ENCODE data around the gene CHST8. TPM values are rescaled to one million over a fixed set of nuclear protein-coding genes. Genes with fewer than 3 reads are reported as not detected.

Gene CHST8
- total RNA-seq, 1 donor from 2014 or later, result 26.6 TPM

DNA sequence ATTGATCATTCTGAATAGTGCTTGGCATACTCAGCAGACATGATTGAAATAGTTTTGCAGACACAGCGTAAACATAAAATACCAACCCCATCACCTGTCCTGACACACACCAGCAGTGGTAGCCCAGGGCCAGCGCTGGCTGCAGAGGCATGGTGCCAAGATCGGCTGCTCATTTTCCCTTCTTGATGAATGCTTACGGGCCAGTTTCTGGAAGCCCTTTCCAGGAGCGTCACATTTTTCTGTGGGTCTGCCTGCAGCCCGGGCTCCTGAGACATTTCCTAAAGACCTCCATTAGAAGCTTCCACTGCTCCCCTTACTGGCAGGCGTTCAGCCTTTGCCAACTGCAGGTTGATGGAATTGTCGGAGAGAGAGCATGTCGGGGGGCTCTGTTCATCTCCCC is 48.6 kb downstream of the CHST8 start:
- H3K9me3 Mint-ChIP-seq, result no peaks in the 10 kb centered on the region
- H3K36me3 Mint-ChIP-seq, result no peaks in the 10 kb centered on the region
- H3K27me3 Mint-ChIP-seq (ENCODE audit: low read depth), result peaks cover 35% of the 10 kb centered on the region
- peak in 1 of 2 experiments; percentile 26 for DNase-seq (ENCODE audit: low spot score in 2 of 2, unreplicated experiment in 2 of 2)
- no peak overlapping the region for H3K27ac Mint-ChIP-seq
- TF ChIP-seq, protein P1, sequence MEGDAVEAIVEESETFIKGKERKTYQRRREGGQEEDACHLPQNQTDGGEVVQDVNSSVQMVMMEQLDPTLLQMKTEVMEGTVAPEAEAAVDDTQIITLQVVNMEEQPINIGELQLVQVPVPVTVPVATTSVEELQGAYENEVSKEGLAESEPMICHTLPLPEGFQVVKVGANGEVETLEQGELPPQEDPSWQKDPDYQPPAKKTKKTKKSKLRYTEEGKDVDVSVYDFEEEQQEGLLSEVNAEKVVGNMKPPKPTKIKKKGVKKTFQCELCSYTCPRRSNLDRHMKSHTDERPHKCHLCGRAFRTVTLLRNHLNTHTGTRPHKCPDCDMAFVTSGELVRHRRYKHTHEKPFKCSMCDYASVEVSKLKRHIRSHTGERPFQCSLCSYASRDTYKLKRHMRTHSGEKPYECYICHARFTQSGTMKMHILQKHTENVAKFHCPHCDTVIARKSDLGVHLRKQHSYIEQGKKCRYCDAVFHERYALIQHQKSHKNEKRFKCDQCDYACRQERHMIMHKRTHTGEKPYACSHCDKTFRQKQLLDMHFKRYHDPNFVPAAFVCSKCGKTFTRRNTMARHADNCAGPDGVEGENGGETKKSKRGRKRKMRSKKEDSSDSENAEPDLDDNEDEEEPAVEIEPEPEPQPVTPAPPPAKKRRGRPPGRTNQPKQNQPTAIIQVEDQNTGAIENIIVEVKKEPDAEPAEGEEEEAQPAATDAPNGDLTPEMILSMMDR (IDR thresholded peaks at IDR 0.05; ENCODE audit: unreplicated experiment), result no peak
- H3K4me3 Mint-ChIP-seq, result no peak overlapping the region
- H3K4me1 Mint-ChIP-seq, result no peaks in the 10 kb centered on the region

DNA sequence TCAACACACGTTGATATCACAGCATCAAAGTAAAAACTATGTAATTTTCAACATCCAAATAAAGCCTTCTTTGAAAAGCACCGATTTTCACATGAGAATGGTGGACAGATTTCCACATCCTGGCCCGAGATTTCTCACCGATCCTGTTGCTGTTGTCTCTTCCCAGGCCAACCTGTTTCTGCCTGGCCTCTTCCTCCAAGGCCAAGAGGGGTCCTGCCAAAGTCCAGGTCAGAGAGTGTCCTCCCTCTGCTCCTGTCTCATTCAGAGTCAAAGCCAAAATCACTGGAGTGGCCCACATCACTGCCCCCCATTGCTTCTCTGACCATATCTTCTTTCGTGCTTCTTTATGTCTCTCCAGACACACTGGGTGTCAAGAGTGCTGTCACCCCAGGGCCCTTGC is 49.5 kb downstream of the CHST8 start:
- Mint-ChIP-seq H3K27ac (no peak overlapping the region), H3K27me3 (ENCODE audit: low read depth) (peaks cover 33% of the 10 kb centered on the region), H3K9me3 (no peaks in the 10 kb centered on the region), H3K4me3 (no peak overlapping the region), H3K36me3 (no peaks in the 10 kb centered on the region), H3K4me1 (no peaks in the 10 kb centered on the region)
- DNase-seq (ENCODE audit: low spot score in 2 of 2, unreplicated experiment in 2 of 2), result no peak
- TF ChIP-seq, protein P1 (IDR thresholded peaks at IDR 0.05; ENCODE audit: unreplicated experiment), result no peak

DNA sequence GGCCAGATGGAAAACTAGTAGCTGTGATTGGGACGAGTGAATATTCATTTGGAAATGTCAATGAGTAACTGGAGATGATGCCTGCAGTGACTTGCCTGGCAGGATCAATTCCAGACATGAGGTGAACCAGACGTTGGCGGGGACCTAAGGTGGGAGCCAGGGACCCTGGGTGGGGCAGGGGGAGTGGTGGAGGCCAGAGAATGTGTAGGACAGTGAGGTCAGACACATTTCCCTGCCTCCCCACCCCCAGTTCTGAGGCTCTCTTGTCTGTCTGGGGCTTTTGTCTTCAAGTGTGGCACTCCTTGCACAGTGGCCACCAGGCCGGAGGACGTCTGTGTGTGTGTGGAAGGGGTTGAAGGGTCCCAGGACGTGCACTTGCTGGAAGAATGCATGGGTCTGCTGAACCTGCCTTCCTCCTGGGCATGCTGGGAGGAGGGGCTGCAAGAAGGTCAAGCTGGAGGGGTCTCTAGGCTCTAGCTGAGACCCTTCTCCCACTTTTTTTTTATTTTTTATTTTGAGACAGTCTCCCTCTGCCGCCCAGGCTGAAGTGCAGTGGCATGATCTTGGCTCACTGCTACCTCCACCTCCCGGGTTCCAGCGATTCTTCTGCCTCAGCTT is 51.6 kb downstream of the CHST8 start:
- no peak overlapping the region for H3K4me3 Mint-ChIP-seq
- peak in 1 of 2 experiments; percentile 16 for DNase-seq (ENCODE audit: low spot score in 2 of 2, unreplicated experiment in 2 of 2)

DNA sequence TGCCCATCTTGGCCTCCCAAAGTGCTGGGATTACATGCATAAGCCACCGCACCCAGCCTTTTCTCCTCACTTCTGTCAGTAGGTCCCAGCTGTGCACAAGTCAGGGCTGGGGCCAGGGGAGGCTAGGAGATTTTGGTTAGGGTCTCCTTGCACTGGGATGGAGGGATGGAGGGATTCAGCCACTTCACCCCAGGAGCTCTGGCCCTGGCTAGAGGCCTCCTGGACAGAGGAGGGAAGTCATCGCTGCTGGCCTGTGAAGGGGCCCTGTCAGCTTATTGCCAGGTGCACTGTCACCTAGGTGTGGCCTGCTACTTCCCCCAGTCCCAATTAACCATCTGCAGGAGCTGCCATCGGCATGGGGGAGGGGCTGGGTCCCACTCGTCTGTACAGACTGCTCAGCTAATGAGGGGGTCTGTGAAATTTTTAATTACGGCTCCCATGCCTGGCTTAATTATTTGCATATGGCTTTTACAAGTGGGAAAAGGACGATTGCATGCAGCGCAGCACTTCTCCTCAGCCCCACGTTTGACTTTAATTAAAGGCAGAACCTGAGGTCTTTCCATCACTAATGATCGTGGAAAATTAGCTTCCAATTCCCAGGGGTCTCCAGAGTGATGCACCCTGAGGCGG is 52.4 kb downstream of the CHST8 start:
- peak in 1 of 2 experiments; percentile 19 for DNase-seq (ENCODE audit: low spot score in 2 of 2, unreplicated experiment in 2 of 2)
- Mint-ChIP-seq H3K27me3 (ENCODE audit: low read depth) (peaks cover 25% of the 10 kb centered on the region), H3K27ac (no peak overlapping the region), H3K9me3 (no peaks in the 10 kb centered on the region), H3K4me3 (no peak overlapping the region), H3K4me1 (no peaks in the 10 kb centered on the region), H3K36me3 (no peaks in the 10 kb centered on the region)
- TF ChIP-seq, protein P1 (IDR thresholded peaks at IDR 0.05; ENCODE audit: unreplicated experiment), result no peak

More for the DNA sequence above, 51.6 kb downstream of the CHST8 start:
- TF ChIP-seq, protein P1 (IDR thresholded peaks at IDR 0.05; ENCODE audit: unreplicated experiment), result no peak
- Mint-ChIP-seq H3K9me3 (no peaks in the 10 kb centered on the region), H3K27ac (no peak overlapping the region), H3K27me3 (ENCODE audit: low read depth) (peaks cover 29% of the 10 kb centered on the region), H3K36me3 (no peaks in the 10 kb centered on the region), H3K4me1 (no peaks in the 10 kb centered on the region)

DNA sequence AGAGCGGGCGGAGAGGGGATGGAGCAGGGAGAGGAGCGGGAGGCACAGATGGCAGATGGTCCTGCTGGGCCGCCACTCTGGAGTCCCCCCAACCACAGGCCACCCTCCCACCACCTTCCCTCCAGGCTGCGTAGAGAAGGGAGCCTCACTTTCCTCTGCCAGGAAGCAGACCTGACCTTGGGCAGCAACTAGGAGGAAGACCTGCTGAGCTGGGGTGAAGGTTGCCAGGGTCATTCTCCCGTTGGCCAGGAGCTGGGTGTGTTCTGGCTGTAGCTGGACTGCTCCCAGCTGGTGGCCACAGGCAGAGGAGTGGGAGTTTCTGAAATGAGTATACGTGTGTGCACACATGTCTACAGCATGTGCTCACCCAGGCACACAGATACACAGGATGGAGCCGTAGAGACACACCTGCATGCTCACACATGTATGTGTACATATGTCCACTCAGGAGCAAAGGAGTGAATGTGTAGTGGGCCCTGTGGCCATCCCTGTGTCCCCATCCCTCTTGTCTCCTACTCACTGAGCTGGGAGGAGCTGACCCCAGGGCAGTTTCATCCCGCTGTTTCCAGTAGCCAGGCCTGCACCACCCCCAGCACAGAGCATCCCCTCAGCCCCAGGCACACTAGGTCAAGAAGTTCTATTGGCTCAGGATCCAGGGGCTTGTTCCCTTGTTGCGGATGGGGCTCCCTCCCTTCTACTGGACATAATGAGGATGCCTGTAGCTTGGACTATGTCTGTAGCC is 53.0 kb downstream of the CHST8 start:
- DNase-seq (ENCODE audit: low spot score in 2 of 2, unreplicated experiment in 2 of 2), result peak in 1 of 2 experiments; percentile 27
- TF ChIP-seq, protein P1 (IDR thresholded peaks at IDR 0.05; ENCODE audit: unreplicated experiment), result no peak
- no peak overlapping the region for H3K4me3 Mint-ChIP-seq
- H3K27ac Mint-ChIP-seq, result no peak overlapping the region
- no peaks in the 10 kb centered on the region for H3K9me3 Mint-ChIP-seq
- no peaks in the 10 kb centered on the region for H3K4me1 Mint-ChIP-seq
- H3K36me3 Mint-ChIP-seq, result no peaks in the 10 kb centered on the region
- peaks cover 27% of the 10 kb centered on the region for H3K27me3 Mint-ChIP-seq (ENCODE audit: low read depth)

Measured in mesothelial cell of epicardium (in vitro differentiated cells).